Epidermal melanocyte (primary cell): ENCODE measurements around the gene FOXF1.

Source experiments
- DNase-seq: peaks from one replicate; pipeline ENCODE4 v3.0.0; 2011; ENCODE audit warnings: low spot score; ENCODE audit not compliant: insufficient read length

The FOXF1 gene

DNA sequence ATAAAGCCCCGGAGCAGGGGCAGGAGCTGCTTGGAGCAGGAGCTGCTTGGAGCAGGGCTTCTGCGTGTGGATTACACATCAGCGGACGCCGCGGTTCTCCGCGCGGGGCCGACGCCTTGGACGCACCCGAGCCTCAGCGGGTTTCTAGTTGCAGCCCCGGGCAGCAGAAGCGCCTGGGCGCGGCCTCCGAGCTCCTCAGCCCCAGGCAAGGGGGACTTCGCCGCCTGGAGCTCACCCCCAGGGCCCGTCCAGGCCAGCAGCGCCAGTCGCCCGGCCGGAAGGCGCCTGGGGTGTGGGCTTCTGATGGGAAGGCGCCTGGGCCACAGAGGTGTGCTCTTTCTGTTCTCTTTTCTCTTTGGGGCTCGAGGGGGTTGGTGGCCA lies 6.3 kb downstream of the FOXF1 start:
- DNase-seq, result no peak

DNA sequence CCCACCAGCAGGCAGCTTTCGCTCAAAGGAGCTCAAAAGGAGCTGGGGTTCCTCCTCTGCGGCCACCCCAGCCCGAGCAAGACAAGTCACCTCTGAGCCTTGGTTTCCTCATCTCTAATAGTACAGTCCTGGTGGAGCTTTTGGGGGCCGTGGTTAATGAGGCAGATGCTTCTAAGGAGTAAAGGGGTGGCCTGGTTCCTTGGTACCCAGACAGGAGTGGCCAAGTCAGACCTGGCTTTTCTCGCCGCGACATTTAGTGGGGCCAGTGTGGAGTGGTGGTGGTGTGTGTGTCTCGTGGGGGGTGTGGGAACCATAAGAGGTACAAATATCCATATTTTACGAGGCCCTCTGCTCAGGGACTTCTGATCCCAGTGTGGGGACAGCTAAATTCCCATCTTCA lies 6.7 kb downstream of the FOXF1 start:
- DNase-seq, result no peak

DNA sequence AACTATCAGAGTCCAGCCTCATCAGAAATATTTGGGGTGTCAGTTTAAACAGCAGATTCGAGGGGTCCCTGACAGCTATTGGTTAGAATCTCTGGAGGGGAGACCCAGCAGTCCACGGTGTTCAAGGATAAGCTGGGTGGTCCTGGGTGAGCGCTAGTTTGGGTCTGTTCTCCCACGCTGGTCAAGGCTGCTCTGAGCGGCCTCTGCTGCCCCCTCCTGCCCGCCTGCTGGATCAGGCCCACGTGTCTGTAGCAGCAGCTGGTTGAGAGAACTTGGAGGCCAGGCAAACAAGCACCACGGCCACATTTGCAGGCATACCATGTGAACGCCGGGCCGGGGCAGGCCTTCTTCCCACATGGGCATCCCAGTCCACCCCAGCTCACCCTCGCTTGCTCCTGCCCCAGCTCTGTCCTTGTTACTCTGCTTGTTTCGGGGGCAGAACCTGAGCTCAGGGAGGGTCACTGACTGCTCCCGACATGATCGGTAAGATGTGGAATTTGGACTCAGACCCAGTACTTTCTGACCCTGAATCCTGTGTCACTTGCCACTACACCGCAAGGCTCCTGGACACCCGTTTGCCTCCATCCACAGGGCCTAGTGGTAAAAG lies 7.4 kb downstream of the FOXF1 start:
- peak; percentile 66 for DNase-seq

- DNase-seq, result no peak
Observed at GRCh38 chr16:86519007-86519648, 8.8 kb downstream of the FOXF1 start.

- DNase-seq, result peak; percentile 55
Observed at GRCh38 chr16:86519649-86520316, 9.5 kb downstream of the FOXF1 start.

- DNase-seq, result peak; percentile 57
Observed at GRCh38 chr16:86520317-86521210, 10.2 kb downstream of the FOXF1 start.

DNA sequence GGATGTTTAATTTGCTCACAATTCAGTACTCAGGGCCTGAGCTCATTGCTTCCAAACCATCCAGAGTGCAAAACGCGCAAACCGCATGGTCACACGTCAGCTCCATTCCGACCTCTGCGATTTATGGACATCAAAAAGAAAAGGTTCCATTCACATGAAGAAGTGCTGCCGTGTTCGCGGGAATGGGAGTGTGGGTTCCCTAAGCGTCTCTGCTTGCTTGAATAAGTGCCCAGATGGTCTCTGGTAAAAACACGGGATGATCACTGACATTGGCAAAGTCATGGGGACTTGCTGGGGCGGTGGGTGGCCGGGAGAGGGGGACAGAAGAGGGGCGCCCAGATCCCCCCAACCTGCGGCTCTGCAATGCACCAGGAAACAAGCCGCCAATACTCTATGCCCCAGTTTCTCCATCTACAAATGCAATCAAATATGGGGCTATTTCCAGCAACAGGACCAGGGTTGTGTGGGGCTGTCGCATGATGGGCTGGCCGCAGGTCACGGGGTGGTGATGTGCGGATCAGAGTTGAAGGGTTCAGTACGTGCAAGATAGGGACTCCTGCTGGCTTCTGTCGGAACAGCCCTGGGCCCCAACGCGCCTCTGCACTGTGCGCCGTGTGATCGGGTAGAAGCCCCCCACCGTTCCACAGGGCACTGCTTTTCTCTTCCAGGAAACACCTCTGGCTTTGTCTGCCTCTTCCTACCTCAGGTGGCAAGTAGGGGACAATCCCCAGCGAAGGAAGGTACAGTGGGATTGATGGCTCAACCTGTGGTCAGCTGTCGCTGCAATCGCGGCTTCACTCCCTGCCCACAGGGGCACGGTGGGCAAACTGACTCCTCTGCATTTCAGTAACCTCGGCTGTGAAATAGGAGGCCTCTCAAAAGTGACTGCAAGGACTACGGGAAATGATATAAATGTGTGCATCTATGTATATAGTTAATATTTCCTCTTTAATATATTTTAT lies 11.2 kb downstream of the FOXF1 start:
- DNase-seq, result no peak

GRCh38 chr16:86522634-86523033 lies 12.3 kb downstream of the FOXF1 start:
- DNase-seq, result no peak

DNA sequence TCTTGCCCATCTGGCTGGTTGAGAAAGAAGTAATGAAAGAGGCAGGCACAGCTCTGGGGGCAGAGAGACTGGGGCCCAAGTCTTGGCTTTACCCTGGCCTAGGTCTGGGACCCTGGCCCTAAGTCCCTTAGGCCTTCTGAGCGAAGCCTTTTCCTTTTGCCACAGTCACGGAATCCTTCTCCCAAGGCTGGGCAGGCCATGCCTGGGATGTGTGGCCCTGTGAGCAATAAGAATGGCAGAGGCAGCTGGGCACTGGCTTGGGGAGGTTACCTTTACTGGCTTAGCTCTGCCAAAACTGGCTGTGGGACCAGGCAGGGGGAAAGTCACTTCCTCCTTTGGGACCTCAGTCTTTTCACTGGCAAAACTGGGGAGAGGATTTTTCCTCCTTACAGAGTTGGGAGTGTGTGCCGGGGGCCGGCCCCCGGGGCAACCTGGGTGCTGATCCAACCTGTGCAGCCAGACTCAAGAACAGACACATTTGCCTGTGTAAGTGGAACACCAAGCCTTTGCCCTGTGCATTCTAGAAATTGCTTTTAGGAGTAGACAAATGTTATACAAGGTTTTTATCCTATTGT lies 12.9 kb downstream of the FOXF1 start:
- DNase-seq, result no peak

DNA sequence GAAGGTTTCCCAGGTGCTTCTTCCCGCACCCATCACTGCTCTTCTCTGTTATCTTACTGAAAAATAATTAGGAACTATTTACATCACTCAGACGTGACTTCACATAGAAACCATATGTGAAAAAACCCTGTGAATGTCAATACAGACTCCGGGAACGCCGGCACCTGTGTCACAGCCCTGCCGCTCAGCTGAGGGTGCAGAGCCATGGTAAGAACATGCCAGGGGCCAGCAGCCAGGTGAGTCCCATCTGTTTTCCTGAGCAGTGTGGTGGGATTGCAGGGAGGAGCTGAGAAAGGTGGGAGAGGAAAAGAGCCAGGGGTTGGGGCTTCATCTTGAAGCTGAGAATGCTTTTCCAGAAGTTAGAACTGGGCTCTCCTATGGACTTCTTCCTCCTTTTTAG lies 13.7 kb downstream of the FOXF1 start:
- no peak for DNase-seq

GRCh38 chr16:86525696-86526095 lies 15.4 kb downstream of the FOXF1 start:
- no peak for DNase-seq

DNA sequence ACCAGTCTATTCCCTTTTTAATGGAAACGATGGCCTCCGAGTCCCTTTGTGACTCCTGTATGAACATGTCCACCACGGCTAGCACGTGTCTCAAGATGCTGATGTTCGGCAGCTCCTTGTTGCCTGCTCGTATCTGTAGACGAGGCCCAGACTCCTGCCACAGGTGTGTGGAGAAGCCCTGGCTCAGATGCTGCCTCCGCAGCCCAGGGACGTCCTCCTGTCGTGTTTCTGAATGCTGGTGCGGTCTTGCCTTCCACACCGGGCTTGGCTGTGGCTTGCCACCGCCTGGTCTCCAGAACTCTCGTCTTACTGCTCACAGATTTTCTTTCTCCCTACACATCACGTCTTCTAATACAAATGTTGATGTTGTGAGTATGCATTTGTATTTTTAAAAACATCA lies 17.0 kb downstream of the FOXF1 start:
- DNase-seq, result no peak

DNA sequence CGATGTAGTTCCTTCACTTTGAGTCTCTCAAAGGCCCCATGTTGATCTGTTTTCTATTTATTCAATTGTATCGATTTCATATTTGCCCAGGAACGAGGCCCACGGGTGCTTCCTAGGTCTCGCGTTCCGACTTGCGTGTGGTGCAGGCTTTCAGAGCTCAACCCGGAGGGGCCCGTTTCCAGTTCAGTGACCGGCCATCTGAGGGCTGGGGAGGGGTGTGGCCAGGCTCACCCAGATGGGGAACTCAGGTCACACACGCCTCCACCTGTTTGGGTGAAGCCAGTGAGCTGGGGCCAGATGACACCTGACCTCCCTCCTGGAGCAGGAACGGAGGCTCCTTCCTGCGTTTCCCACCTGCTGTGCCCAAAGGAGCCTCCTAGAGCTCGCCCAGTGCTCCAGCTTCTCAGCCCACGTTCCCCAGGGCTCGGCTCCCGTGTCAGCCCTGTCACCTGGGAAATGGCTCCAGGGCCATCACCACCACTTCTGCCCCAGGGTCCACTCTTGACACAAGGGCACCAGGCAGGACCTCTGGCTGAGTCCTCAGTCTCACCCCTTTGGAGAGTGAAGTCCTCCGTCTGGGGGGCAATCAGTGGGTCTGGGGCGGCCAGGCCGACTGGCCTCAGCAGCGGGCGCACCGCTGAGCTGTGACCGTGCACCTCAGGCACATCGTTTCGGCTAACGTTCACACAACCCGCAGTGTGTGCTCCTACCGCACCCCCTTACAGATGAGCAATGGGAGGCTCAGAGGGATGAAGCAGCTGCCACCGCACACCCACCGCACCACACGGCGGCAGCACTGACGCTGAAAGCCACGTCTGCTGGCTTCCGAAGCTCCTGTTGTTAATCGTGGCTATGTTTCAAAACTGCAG lies 18.0 kb downstream of the FOXF1 start:
- no peak for DNase-seq

GRCh38 chr16:86529160-86529559 lies 18.8 kb downstream of the FOXF1 start:
- DNase-seq, result no peak

- no peak for DNase-seq
Observed at GRCh38 chr16:86530251-86531190, 20.2 kb downstream of the FOXF1 start.

GRCh38 chr16:86531191-86531545 lies 20.8 kb downstream of the FOXF1 start:
- DNase-seq, result no peak

GRCh38 chr16:86531641-86532525 lies 21.6 kb downstream of the FOXF1 start:
- no peak for DNase-seq

DNA sequence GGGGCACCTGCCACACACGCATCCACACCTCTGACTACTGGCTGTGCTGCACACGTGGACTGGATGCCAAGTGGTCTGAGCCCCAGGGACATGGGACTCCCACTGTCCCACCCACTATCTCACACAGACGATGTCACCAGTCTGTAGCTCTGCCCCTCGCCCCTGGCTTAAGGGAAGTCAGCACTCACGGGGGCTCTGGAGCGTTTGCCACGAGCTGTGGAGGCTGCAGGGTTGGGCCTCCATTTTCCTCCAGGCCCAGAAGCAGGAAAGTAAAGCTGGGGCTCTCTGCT lies 22.1 kb downstream of the FOXF1 start:
- no peak for DNase-seq
